GM12873 (cell line): ENCODE data around the gene RNF26.

Experiments
- CTCF ChIP-seq: IDR thresholded peaks from 2 replicates; pipeline ENCODE4 v1.5.1; 2012; ENCODE audit warnings: low read depth, mild to moderate bottlenecking, moderate library complexity, low read length, control low read depth; ENCODE audit not compliant: insufficient read depth; ENCODE audit errors: missing control alignments

Gene RNF26

GRCh38 chr11:119338965-119339588 lies 4.8 kb downstream of the RNF26 start:
- TF ChIP-seq CTCF: no peak

DNA sequence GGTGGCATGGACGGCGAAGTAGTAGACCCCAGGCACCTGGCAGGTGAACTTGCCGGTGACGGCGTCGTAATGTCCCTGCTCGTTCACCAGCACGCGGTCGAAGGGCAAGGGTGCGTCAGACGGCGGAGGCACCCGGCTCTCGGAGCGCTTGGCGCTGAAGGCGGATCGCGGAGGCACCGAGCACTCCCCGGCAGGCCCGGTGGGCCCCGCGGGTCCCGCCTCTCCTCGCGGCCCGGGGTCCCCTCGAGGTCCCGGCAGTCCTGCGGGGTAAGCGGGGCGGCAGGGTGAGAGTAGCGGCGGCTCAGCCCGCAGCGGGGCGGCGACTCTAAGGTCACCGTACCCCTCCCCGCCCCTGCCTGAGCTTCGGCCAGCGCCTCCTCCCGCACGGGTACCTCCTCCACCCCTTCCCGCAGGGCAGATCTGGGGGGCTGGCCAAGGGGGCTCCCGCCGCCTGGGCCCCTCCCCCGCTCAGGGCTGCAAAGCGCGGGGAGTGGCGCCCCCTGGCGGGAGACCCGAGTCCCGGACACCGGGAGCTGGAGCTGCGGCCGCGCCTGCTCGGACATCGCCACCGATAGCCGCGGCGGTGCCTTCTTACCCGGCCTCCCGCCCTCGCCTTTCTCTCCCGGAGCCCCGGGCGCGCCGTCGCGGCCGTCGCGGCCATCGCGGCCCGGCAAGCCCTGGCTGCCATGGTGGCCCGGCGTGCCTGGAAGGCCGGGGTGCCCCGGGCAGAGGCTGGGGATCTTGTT lies 5.4 kb downstream of the RNF26 start:
- peak; percentile 72 for TF ChIP-seq CTCF

GRCh38 chr11:119340335-119341221 lies 6.3 kb downstream of the RNF26 start, which contains the start of gene C1QTNF5:
TSS of gene C1QTNF5 (minus strand) at chr11:119340883. CDS start at chr11:119340397, 486 bp downstream.
- no peak for TF ChIP-seq CTCF

GRCh38 chr11:119341222-119342022 lies 7.1 kb downstream of the RNF26 start:
- TF ChIP-seq CTCF: no peak

DNA sequence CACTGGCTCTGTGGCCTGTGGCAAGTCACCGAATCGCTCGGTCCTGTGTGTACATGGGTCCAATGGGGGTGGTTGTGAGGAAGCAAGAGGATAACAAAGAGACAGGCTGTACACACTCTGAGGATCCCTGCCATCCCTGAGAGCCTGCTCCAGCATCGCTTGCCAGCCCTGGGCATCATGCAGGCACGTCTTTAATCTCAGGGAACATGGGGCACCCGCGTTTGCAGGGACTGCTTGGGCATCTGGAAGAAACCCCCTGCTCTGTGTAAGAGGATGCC lies 7.6 kb downstream of the RNF26 start:
- no peak for TF ChIP-seq CTCF

DNA sequence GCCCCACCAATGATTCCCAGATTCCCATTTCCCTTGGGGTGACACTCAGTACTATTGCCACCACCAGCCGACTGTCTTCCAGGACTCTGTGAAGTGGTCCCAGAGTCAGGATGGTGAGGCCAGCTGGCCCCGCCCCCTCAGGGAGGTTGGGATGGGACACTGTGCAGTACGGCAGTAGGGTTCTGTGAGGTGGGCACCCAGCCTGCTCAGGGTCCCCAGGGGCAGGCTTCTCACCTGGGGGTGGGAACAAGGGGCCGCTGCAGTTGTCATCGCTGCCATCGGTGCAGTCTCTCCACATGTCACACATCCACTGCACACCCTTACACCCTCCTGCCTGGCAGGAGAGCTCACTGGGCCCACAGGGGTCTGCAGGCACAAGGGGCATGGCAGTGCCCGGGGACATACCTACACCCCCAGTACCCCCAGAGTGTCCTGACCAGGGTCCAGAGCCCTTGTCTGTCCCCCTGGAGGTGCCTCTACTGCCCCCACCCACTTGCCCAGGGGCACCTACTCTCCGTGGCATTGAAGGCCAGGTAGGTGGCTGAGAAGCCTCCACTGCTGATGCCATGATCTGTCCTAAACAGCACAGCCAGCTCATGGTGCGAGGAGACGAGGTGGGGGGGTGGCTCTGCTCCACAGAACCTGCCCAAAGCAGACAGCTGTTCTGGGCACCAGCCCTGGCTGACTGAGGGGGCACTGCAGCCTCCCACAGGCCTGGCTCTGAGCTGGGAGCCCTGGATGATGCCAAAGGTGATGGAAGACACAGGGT lies 8.2 kb downstream of the RNF26 start:
- TF ChIP-seq CTCF: no peak
